GM11168 (cell line): ENCODE measurements around the gene ARFRP1.

Source experiments
- in situ Hi-C: fragments of 300-500 bp; cut with MboI; formaldehyde crosslinking; loops from one replicate; pipeline ENCODE4 v1.12.0; 2022; ENCODE audit warnings: low sequenced_read_pairs; ENCODE audit not compliant: unreplicated experiment

Gene ARFRP1

DNA sequence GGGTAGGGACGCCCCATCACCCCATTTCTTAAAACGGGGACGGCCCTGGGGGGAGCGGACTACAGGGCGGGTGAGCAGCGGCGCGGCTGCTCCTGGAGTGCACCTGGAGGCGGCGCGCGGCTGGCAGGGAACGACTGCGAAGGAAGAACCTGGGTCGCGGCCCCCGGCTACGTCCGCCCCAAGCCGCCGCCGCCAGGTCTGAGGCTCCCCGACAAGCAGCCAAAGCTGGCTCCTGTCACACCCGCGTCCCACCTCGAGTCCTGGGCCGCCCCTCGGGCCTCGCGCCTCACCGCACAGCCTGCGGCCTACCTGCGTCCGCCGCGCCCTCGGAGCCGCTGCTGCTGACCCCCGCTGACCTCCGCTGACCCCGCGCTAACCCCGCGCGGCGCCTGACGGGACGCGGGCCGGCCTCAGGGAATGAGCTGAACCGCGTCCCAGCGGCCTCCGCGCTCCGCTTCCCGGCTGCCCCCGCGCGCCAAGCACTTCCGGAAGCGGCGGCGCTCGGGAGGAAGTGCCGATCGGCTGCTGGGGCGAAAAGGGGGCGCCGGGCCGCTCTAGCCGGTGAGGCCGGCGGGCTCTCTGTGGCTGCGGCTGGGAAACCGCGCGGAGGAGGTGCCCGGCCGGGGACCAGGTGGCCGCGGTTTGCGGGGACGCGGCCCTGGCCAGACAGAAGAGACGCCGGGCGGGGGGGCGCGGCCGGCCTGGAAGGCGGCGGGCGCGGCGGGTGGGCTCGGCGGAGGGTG, at the start of gene ARFRP1, which contains the start of gene ZGPAT:
Gene ARFRP1, minus strand, starts transcription at position 419 of the 743 bp plus-strand sequence. CDS start 885 bp downstream, outside the sequence.
Gene ZGPAT, plus strand, starts transcription at position 482 of the 743 bp plus-strand sequence. CDS start 542 bp downstream, outside the sequence.
- in situ Hi-C loops = loop anchor here (10.0 kb wide), 1 partner anchor 257 kb away; the partner anchor contains the start of gene ZNF512B

DNA sequence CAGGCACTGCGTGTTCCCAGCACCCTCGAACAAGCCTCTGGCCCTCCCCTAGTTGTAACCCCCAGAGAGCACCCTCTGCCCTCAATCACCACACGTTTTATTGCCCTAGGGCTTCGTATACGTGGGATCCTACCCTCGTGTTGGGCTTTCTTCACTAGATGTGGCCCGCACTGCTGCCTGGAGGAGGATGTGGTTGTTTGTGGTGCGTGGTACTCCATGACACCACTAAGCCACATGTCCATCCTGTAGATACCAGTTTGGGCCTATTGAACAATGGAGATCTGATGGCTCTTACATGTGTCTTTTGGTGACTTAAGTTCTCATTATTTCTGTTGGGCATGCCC, 48.8 kb upstream of the ARFRP1 start:
- in situ Hi-C loops = no loop called here

GRCh38 chr20:63755933-63756647, 48.3 kb upstream of the ARFRP1 start:
- in situ Hi-C loops = no loop called here

DNA sequence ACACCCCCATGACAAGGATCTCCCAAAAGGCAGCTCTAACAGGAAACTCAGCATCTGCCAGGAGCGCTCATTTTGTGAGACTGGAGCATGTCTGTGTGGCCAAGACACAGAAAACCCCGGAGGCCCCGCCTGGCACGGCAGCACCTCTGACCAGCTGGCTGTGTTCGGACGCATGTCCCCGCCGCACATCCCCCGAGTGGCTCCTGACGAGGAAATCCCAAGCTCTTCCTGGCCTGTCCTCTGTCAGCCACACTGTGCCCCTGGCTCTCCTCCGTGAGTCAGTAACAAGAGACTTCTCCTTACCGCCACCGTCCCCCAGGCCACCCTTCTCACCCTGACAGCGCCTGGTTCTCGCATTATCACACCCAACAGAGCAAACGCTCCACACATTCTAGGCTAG, 46.2 kb upstream of the ARFRP1 start:
- in situ Hi-C loops = no loop called here

GRCh38 chr20:63753381-63753780, 45.6 kb upstream of the ARFRP1 start:
- in situ Hi-C loops = no loop called here

DNA sequence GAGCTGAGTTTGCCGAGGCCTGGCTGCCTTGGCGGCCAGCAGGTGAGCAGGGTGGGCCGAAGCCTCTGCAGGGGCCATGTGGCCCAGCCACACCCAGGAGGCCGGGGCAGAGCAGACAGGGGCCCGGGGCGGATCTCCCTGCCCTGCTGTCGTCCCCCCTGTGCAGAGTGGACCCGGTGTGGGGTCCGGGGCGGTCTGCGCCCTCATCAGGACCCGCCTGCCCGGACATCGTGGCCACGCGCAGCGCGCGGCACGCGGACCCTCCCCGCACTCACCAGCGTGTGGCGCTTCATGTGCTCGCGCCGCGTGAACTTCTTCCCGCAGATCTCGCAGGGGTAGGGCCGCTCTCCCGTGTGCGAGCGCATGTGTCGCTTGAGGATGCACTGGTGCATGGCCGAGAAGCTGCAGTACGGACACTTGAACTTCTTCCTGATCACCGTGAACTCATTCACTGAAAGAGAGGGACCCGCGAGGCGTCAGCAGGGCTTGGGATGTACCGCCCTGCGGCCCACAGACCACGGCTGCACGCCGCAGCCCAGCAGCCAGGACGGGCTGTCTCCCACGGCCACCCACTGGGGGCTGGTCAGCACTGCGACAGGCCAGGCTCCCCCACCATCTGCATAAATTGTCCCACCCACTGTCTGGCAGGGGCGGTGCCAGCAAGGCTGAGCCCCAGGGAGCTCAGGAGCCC, 44.8 kb upstream of the ARFRP1 start:
- in situ Hi-C loops = no loop called here

- in situ Hi-C loops = no loop called here
Measured at GRCh38 chr20:63751471-63752271, 43.9 kb upstream of the ARFRP1 start.

DNA sequence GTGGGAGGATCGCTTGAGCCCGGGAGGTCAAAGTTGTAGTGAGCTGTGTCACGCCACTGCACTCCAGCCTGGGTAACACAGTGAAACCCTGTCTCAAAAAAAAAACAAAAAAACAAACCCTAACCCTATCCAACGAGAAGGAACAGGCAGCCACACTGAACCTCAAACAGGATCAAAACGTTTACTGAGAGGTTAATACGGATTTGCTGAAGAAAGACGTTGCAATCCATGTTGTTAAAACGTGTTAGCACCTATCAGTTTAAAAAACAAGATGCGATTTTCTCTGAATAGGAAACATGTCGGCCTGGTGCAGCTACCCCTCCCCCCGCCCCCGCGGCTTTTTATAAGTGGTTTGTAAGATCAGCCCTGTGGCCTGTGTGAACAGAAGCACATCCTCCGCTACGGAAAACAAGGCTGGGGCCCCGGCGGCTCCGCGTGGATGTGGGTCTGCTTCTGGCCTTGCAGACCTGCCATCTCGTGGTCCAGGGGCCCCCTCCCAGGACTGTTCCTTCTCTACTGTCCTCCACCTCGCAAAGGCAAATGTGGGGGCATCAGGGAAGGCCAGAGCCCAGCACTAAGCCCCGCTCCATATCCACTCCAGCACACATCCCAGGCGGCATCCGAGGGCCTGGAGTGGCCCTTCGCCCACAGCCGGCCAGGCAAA, 43.2 kb upstream of the ARFRP1 start:
- in situ Hi-C loops = no loop called here

DNA sequence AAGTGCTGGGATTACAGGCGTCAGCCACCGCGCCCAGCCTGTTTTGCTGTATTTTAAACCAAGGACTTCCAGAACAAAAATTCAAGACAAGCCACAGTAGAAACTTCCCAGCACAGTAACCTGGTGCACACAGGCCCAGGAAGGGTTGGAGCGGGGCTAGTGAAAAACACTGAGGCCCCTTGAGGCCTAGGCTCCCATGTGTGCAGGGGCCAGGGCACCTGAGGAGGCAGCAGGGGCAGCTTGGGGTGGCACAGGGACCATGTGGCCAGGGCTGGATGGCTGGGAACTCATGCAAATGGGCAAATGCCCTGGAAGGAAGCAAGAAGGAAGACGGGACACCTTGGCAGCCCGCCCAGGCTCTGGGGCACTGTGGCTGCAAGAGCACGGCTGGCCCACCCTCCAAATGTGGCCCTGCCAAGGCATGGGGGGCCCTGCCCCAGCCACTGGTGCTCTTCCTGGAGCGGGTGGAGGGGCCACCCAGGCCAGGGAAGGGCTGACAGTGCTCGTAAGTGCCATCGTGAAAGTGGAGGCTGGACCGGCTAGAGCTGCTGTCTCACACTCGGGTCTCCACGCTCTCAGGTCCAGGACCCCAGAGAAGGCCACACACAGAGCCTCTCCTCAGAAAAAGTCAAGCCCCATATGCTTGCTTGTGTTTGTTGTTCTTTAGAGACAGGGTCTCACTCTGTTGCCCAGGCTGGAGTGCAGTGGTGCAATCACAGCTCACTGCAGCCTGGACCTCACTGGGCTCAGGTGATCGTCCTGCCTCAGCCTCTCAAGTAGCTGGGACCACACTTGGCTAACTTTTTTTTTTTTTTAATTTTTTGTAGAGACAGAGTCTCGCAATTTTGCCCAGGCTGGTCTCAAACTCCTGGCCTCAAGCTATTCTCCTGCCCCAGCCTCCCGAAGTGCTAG, 42.1 kb upstream of the ARFRP1 start:
- in situ Hi-C loops = no loop called here

- in situ Hi-C loops = no loop called here
Measured at GRCh38 chr20:63748934-63749270, 41.1 kb upstream of the ARFRP1 start.

DNA sequence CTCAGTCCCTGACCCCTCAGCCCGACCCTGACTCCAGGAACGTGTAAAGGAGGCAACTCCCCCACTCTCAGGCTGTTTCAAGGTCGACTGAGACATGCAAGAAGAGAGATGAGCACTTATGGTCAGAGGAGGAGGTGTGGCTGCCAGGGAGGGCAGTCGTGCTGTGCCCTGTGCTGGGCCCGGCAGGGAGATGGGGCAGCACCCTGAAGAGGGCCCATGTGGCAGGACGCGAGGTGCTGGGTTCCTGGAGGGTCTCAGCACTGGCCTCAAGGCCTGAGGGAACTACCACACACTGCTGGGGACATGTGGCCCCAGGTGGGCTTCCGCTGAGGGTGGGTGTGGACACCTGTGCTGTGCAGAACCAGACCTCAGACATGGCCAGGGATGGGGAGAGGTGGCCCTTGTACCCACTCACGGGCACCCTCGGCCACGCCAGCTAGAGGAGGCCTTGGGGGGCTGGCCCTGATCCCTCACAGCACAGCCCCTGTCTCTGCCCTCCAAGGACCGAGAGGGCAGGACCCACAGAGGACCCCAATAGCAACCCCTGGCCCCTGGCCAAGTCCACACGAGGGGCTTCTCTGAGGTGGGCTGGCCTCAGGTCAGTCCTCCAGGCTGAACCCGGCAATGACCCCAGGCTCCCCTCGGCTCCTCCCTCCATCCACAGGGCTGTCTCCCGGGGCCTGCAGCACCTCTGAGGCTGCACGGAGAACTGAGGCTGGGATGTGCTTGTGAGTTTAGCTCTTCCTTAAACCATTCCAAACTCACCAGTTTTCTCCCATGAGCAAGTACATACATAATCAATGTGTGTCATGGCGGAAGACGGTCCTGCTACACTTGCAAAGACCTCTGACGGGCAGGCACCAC, 40.5 kb upstream of the ARFRP1 start:
- in situ Hi-C loops = no loop called here

DNA sequence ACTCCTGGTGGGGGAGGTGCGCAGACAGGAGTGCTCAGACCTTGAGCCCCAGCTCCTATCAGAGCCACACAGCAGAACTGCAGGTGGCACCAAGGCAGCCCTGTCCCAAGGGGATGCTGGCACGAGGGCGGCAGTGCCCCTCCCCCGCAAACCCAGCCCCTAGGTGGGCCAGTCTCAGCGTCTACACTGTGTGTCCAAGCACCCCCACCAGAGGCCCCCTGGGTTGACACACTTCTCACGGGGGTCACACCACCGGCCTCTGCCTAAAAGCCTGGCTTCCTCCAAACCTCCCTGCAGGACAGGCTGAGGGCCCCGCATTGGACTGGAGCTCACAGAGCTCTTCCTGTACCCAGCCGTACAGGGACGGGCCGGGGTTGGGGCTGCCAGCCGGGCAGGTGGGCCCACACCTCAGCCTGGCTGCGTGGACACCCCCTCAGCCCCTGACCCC, 39.9 kb upstream of the ARFRP1 start:
- in situ Hi-C loops = no loop called here

- in situ Hi-C loops = no loop called here
Measured at GRCh38 chr20:63746751-63747315, 39.1 kb upstream of the ARFRP1 start.

DNA sequence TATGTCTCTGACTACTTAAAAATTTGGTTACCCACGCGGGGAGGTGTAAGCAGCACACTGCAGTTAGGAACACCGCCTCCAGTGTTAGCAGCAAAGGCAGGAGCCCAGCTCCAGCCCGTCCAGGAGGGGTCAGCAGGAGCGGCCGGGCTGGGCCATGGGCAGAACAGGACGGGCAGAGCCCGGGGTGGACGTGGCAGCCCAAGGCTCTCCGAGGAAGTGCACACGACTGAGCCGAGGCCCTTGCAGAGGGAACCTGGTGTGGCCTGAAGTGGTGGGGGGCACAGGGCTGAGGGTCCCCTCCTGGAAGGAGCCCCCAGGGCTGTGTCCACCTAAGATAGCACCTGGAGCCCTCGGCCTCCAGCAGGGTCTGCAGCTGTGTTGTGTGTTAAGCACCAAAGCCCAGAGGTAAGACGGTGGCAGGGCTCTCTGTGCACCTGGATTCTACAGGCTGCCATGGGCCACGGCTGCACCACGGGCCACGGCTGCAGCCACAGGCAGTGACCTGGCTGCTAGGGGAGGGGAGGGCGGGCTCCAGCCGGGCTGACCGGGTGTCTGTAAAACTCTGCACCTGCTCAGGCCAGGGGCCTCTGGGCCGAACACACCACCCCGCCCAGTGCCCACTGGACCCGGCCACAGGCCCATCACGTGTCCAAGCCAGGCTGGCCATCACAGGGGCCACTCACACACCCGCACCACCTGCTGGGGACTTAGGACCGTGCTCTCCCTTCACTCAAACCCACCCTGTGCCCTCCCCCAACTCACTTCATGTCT, 38.4 kb upstream of the ARFRP1 start:
- in situ Hi-C loops = no loop called here

- in situ Hi-C loops = no loop called here
Measured at GRCh38 chr20:63745424-63745805, 37.6 kb upstream of the ARFRP1 start.

- in situ Hi-C loops = no loop called here
Measured at GRCh38 chr20:63744574-63745423, 37.0 kb upstream of the ARFRP1 start.
